ENCODE results near the gene TNS2. TPM values are rescaled to one million over a fixed set of nuclear protein-coding genes. Genes with fewer than 3 reads are reported as not detected.

TNS2 gene
- total and polyA plus RNA-seq, 10 of the 15 experiments (the other 5 are each of a cell fraction or from before 2014, with no cell fraction given) = 0.03 to 0.72 (median 0.16) TPM; not detected in 4

GRCh38 chr12:53113136-53113705 lies 63.4 kb downstream of the TNS2 start:
- H3K9me3 ChIP-seq (replicated peaks; ENCODE audit: control insufficient read depth, insufficient read depth, low read length) = no peaks in the 10 kb centered on the region
- H3K27ac ChIP-seq (ENCODE audit: control insufficient read depth, insufficient read depth) = no peak overlapping the region
- no peaks in the 10 kb centered on the region for H4K20me1 ChIP-seq (ENCODE audit: control insufficient read depth, insufficient read depth)
- ChIA-PET SMC1A (ENCODE audit: uncharacterized antibody, unreplicated experiment) (interaction anchor here (1.5 kb wide), 1 partner anchor 10 kb away, joined by 6 read pairs; the partner anchor contains the start of gene SOAT2), RAD21 (ENCODE audit: unreplicated experiment) (no interaction called here), CTCF (interaction anchor here (0.6 to 3.8 kb wide), 3 partner anchors 11 to 170 kb away, joined by 3 to 18 read pairs (median 11); no protein-coding TSS in a partner anchor), POLR2A (interaction anchor here (0.5 to 1.1 kb wide), 3 partner anchors 80 to 252 kb away, joined by 3 to 6 read pairs (median 6); no protein-coding TSS in a partner anchor)
- peak; percentile 48 for ATAC-seq
- no TSS peak for BruUV-seq (replicated peaks)
- WGBS (ENCODE audit: insufficient coverage, insufficient replicate concordance, low lambda C conversion rate, missing lambda C conversion rate) = 63% methylated on average over 12 of the region's 12 CpGs
- no peaks in the 10 kb centered on the region for H3K79me2 ChIP-seq (ENCODE audit: control insufficient read depth, insufficient read depth, low read length)
- H3K9ac ChIP-seq (ENCODE audit: control insufficient read depth, insufficient read depth, low read length) = no peak overlapping the region
- no peak overlapping the region for H3K4me3 ChIP-seq
- peak; percentile 21; the same call in 1 of the 2 replicates for TF ChIP-seq IKZF1 (conservative IDR thresholded peaks at IDR 0.05)
- no peak for TF ChIP-seq TCF12 (IDR thresholded peaks at IDR 0.05; ENCODE audit: low read depth, low read length)
- in situ Hi-C loops (cut with MboI) = no loop called here
- FAIRE-seq = no peak
- DNase-seq (ENCODE audit: low read depth, low spot score) = no peak
- H3K27me3 ChIP-seq (replicated peaks in 1 of 2; ENCODE audit: control insufficient read depth in 2 of 2, insufficient read depth in 2 of 2, low read length in 1 of 2) = no peaks in the 10 kb centered on the region
- H3K4me2 ChIP-seq (ENCODE audit: control insufficient read depth, insufficient read depth) = no peak overlapping the region
- H3K36me3 ChIP-seq (ENCODE audit: control insufficient read depth in 2 of 2, insufficient read depth in 2 of 2, low read length in 1 of 2) = no peaks in the 10 kb centered on the region
- no peak overlapping the region for H2AFZ ChIP-seq (ENCODE audit: control insufficient read depth, low read depth, low read length)
- H3K4me1 ChIP-seq (ENCODE audit: control insufficient read depth, insufficient read depth, low read length) = no peaks in the 10 kb centered on the region
- intact Hi-C loops (cut with micrococcal nuclease; ENCODE audit: unreplicated experiment) = no loop called here

- intact Hi-C loops (cut with micrococcal nuclease; ENCODE audit: unreplicated experiment) = no loop called here
- no peak overlapping the region for H3K4me2 ChIP-seq (ENCODE audit: control insufficient read depth, insufficient read depth)
- H3K79me2 ChIP-seq (ENCODE audit: control insufficient read depth, insufficient read depth, low read length) = no peaks in the 10 kb centered on the region
- ChIA-PET CTCF (interaction anchor here (0.6 to 3.8 kb wide), 3 partner anchors 12 to 105 kb away, joined by 3 to 18 read pairs (median 11); no protein-coding TSS in a partner anchor), POLR2A (no interaction called here), SMC1A (ENCODE audit: uncharacterized antibody, unreplicated experiment) (interaction anchor here (1.5 kb wide), 1 partner anchor 11 kb away, joined by 6 read pairs; the partner anchor contains the start of gene SOAT2), RAD21 (ENCODE audit: unreplicated experiment) (interaction anchor here (0.8 kb wide), 1 partner anchor 12 kb away, joined by 5 read pairs; no protein-coding TSS in a partner anchor)
- in situ Hi-C loops (cut with MboI) = no loop called here
- H3K27ac ChIP-seq (ENCODE audit: control insufficient read depth, insufficient read depth) = no peak overlapping the region
- H3K9me3 ChIP-seq (replicated peaks; ENCODE audit: control insufficient read depth, insufficient read depth, low read length) = no peaks in the 10 kb centered on the region
- peak; percentile 7 for FAIRE-seq
- ATAC-seq = peak; percentile 71
- H2AFZ ChIP-seq (ENCODE audit: control insufficient read depth, low read depth, low read length) = no peak overlapping the region
- H3K36me3 ChIP-seq (ENCODE audit: control insufficient read depth in 2 of 2, insufficient read depth in 2 of 2, low read length in 1 of 2) = no peaks in the 10 kb centered on the region
- H3K27me3 ChIP-seq (replicated peaks in 1 of 2; ENCODE audit: control insufficient read depth in 2 of 2, insufficient read depth in 2 of 2, low read length in 1 of 2) = no peaks in the 10 kb centered on the region
- BruUV-seq (replicated peaks) = no TSS peak
- no peak for TF ChIP-seq SIX5 (IDR thresholded peaks at IDR 0.05; ENCODE audit: low read depth, low read length, severe bottlenecking)
- TF ChIP-seq IKZF2 (IDR thresholded peaks at IDR 0.05) = peak; percentile 66 to 69; a peak in 3 of 4 replicates
- peak; percentile 44 for TF ChIP-seq IKZF1 (conservative IDR thresholded peaks at IDR 0.05)
- no peak for TF ChIP-seq JUND (IDR thresholded peaks at IDR 0.05; ENCODE audit: low read depth, low read length)
- H3K4me1 ChIP-seq (ENCODE audit: control insufficient read depth, insufficient read depth, low read length) = no peaks in the 10 kb centered on the region
- DNase-seq (ENCODE audit: low read depth, low spot score) = no peak
- no peak overlapping the region for H3K9ac ChIP-seq (ENCODE audit: control insufficient read depth, insufficient read depth, low read length)
- no peaks in the 10 kb centered on the region for H4K20me1 ChIP-seq (ENCODE audit: control insufficient read depth, insufficient read depth)
- no peak overlapping the region for H3K4me3 ChIP-seq
Measured at GRCh38 chr12:53113951-53114350, 64.1 kb downstream of the TNS2 start.

Small RNA genes within 50 kb of the gene (microRNA-seq; reads per million reads assigned to microRNA genes)
- not detected for gene MIR6757

Small RNA genes within 50 kb of the gene (small RNA-seq; reads per million reads assigned to genes)
- gene MIR6757 = not detected

Other genes with a start within 250 kb of the TNS2 start
Only the 7 nearest of the 16 such genes appear.
- 0.22 and 0.45 TPM in 2 replicates for gene KRT18, start 100.9 kb upstream of the TNS2 start, total RNA-seq (2014; rRNA removed)
- 0.09 and 0.22 TPM in 2 replicates for gene KRT18, start 100.9 kb upstream of the TNS2 start, total RNA-seq (2014; rRNA removed; fragmentation: Illumina TruSeq; extraction: Trizol)
- 4.0 and 4.6 TPM in 2 replicates for gene KRT18, start 100.9 kb upstream of the TNS2 start, total RNA-seq (2021)
- gene KRT18, start 100.9 kb upstream of the TNS2 start, polyA plus RNA-seq (2011; rRNA removed) = 0.15 and 0.23 TPM in 2 replicates
- 0.25 TPM in 1 of 2 replicates, not detected in the other for gene KRT18, start 100.9 kb upstream of the TNS2 start, polyA plus RNA-seq (2014; fragmentation: Illumina TruSeq; extraction: Trizol)
- under 1 TPM in 1 of 2 experiments, not detected in 1; 0.09 TPM for gene KRT18, start 100.9 kb upstream of the TNS2 start, polyA plus RNA-seq (2014; fragmentation: Nextera tagmentation; extraction: Ambion mirVana)
- gene KRT18, start 100.9 kb upstream of the TNS2 start, polyA plus RNA-seq (2014; rRNA removed) = 0.14 and 0.18 TPM in 2 replicates
- gene KRT18, start 100.9 kb upstream of the TNS2 start, polyA plus RNA-seq (2016; fragmentation: Nextera tagmentation; extraction: Ambion mirVana) = under 1 TPM; 0.46 to 0.59 TPM
- 519 and 635 TPM in 2 replicates for gene EIF4B, start 43.6 kb upstream of the TNS2 start, total RNA-seq (2014; rRNA removed)
- 742 and 752 TPM in 2 replicates for gene EIF4B, start 43.6 kb upstream of the TNS2 start, total RNA-seq (2014; rRNA removed; fragmentation: Illumina TruSeq; extraction: Trizol)
- gene EIF4B, start 43.6 kb upstream of the TNS2 start, total RNA-seq (2021) = 628 and 637 TPM in 2 replicates
- gene EIF4B, start 43.6 kb upstream of the TNS2 start, polyA plus RNA-seq (2011; rRNA removed) = 494 and 678 TPM in 2 replicates
- gene EIF4B, start 43.6 kb upstream of the TNS2 start, polyA plus RNA-seq (2014; fragmentation: Illumina TruSeq; extraction: Trizol) = 625 and 749 TPM in 2 replicates
- 100 to 1,000 TPM; 133 to 144 TPM for gene EIF4B, start 43.6 kb upstream of the TNS2 start, polyA plus RNA-seq (2014; fragmentation: Nextera tagmentation; extraction: Ambion mirVana)
- gene EIF4B, start 43.6 kb upstream of the TNS2 start, polyA plus RNA-seq (2014; rRNA removed) = 326 and 368 TPM in 2 replicates
- 100 to 1,000 TPM; 123 TPM for gene EIF4B, start 43.6 kb upstream of the TNS2 start, polyA plus RNA-seq (2016; fragmentation: Nextera tagmentation; extraction: Ambion mirVana)
- gene SPRYD3, start 29.3 kb downstream of the TNS2 start, total RNA-seq (2014; rRNA removed) = 18.7 and 21.0 TPM in 2 replicates
- 10.4 and 11.2 TPM in 2 replicates for gene SPRYD3, start 29.3 kb downstream of the TNS2 start, total RNA-seq (2014; rRNA removed; fragmentation: Illumina TruSeq; extraction: Trizol)
- gene SPRYD3, start 29.3 kb downstream of the TNS2 start, total RNA-seq (2021) = 24.7 and 27.7 TPM in 2 replicates
- 12.4 and 19.4 TPM in 2 replicates for gene SPRYD3, start 29.3 kb downstream of the TNS2 start, polyA plus RNA-seq (2011; rRNA removed)
- gene SPRYD3, start 29.3 kb downstream of the TNS2 start, polyA plus RNA-seq (2014; fragmentation: Illumina TruSeq; extraction: Trizol) = 9.4 and 18.3 TPM in 2 replicates
- 1 to 10 TPM; 2.3 to 3.5 TPM for gene SPRYD3, start 29.3 kb downstream of the TNS2 start, polyA plus RNA-seq (2014; fragmentation: Nextera tagmentation; extraction: Ambion mirVana)
- 21.4 and 21.7 TPM in 2 replicates for gene SPRYD3, start 29.3 kb downstream of the TNS2 start, polyA plus RNA-seq (2014; rRNA removed)
- gene SPRYD3, start 29.3 kb downstream of the TNS2 start, polyA plus RNA-seq (2016; fragmentation: Nextera tagmentation; extraction: Ambion mirVana) = 10 to 100 TPM; 26.2 to 26.4 TPM
- 0.56 TPM in 1 of 2 replicates, not detected in the other for gene IGFBP6, start 47.6 kb downstream of the TNS2 start, total RNA-seq (2014; rRNA removed)
- not detected in 2 replicates for gene IGFBP6, start 47.6 kb downstream of the TNS2 start, total RNA-seq (2014; rRNA removed; fragmentation: Illumina TruSeq; extraction: Trizol)
- gene IGFBP6, start 47.6 kb downstream of the TNS2 start, total RNA-seq (2021) = 0.64 and 0.87 TPM in 2 replicates
- 0.16 and 0.60 TPM in 2 replicates for gene IGFBP6, start 47.6 kb downstream of the TNS2 start, polyA plus RNA-seq (2011; rRNA removed)
- not detected in 2 replicates for gene IGFBP6, start 47.6 kb downstream of the TNS2 start, polyA plus RNA-seq (2014; fragmentation: Illumina TruSeq; extraction: Trizol)
- gene IGFBP6, start 47.6 kb downstream of the TNS2 start, polyA plus RNA-seq (2014; fragmentation: Nextera tagmentation; extraction: Ambion mirVana) = under 1 TPM in 1 of 2 experiments, not detected in 1; 0.09 TPM
- 0.35 and 0.84 TPM in 2 replicates for gene IGFBP6, start 47.6 kb downstream of the TNS2 start, polyA plus RNA-seq (2014; rRNA removed)
- gene IGFBP6, start 47.6 kb downstream of the TNS2 start, polyA plus RNA-seq (2016; fragmentation: Nextera tagmentation; extraction: Ambion mirVana) = under 1 TPM; 0.44 to 0.80 TPM
- 1.2 and 1.6 TPM in 2 replicates for gene SOAT2, start 53.4 kb downstream of the TNS2 start, total RNA-seq (2014; rRNA removed)
- gene SOAT2, start 53.4 kb downstream of the TNS2 start, total RNA-seq (2014; rRNA removed; fragmentation: Illumina TruSeq; extraction: Trizol) = 0.60 and 0.67 TPM in 2 replicates
- gene SOAT2, start 53.4 kb downstream of the TNS2 start, total RNA-seq (2021) = 1.6 and 1.9 TPM in 2 replicates
- gene SOAT2, start 53.4 kb downstream of the TNS2 start, polyA plus RNA-seq (2011; rRNA removed) = 0.24 and 0.30 TPM in 2 replicates
- 0.43 and 0.78 TPM in 2 replicates for gene SOAT2, start 53.4 kb downstream of the TNS2 start, polyA plus RNA-seq (2014; fragmentation: Illumina TruSeq; extraction: Trizol)
- under 1 TPM; 0.08 to 0.33 TPM for gene SOAT2, start 53.4 kb downstream of the TNS2 start, polyA plus RNA-seq (2014; fragmentation: Nextera tagmentation; extraction: Ambion mirVana)
- 1.7 and 2.4 TPM in 2 replicates for gene SOAT2, start 53.4 kb downstream of the TNS2 start, polyA plus RNA-seq (2014; rRNA removed)
- gene SOAT2, start 53.4 kb downstream of the TNS2 start, polyA plus RNA-seq (2016; fragmentation: Nextera tagmentation; extraction: Ambion mirVana) = under 1 TPM; 0.46 to 0.72 TPM
- 11.6 and 12.6 TPM in 2 replicates for gene ZNF740, start 130.7 kb downstream of the TNS2 start, total RNA-seq (2014; rRNA removed)
- gene ZNF740, start 130.7 kb downstream of the TNS2 start, total RNA-seq (2014; rRNA removed; fragmentation: Illumina TruSeq; extraction: Trizol) = 9.9 and 11.8 TPM in 2 replicates
- 29.0 and 33.6 TPM in 2 replicates for gene ZNF740, start 130.7 kb downstream of the TNS2 start, total RNA-seq (2021)
- 29.5 and 30.9 TPM in 2 replicates for gene ZNF740, start 130.7 kb downstream of the TNS2 start, polyA plus RNA-seq (2011; rRNA removed)
- 14.2 and 21.6 TPM in 2 replicates for gene ZNF740, start 130.7 kb downstream of the TNS2 start, polyA plus RNA-seq (2014; fragmentation: Illumina TruSeq; extraction: Trizol)
- 1 to 10 TPM; 1.4 to 1.8 TPM for gene ZNF740, start 130.7 kb downstream of the TNS2 start, polyA plus RNA-seq (2014; fragmentation: Nextera tagmentation; extraction: Ambion mirVana)
- 12.9 and 19.1 TPM in 2 replicates for gene ZNF740, start 130.7 kb downstream of the TNS2 start, polyA plus RNA-seq (2014; rRNA removed)
- 1 to 10 TPM; 4.1 to 5.6 TPM for gene ZNF740, start 130.7 kb downstream of the TNS2 start, polyA plus RNA-seq (2016; fragmentation: Nextera tagmentation; extraction: Ambion mirVana)
- gene CSAD, start 130.9 kb downstream of the TNS2 start, total RNA-seq (2014; rRNA removed) = 7.0 and 12.5 TPM in 2 replicates
- 5.4 and 6.7 TPM in 2 replicates for gene CSAD, start 130.9 kb downstream of the TNS2 start, total RNA-seq (2014; rRNA removed; fragmentation: Illumina TruSeq; extraction: Trizol)
- gene CSAD, start 130.9 kb downstream of the TNS2 start, total RNA-seq (2021) = 6.1 and 9.3 TPM in 2 replicates
- 14.4 and 19.1 TPM in 2 replicates for gene CSAD, start 130.9 kb downstream of the TNS2 start, polyA plus RNA-seq (2011; rRNA removed)
- gene CSAD, start 130.9 kb downstream of the TNS2 start, polyA plus RNA-seq (2014; fragmentation: Illumina TruSeq; extraction: Trizol) = 12.3 and 12.7 TPM in 2 replicates
- 1 to 10 TPM; 1.2 to 2.0 TPM for gene CSAD, start 130.9 kb downstream of the TNS2 start, polyA plus RNA-seq (2014; fragmentation: Nextera tagmentation; extraction: Ambion mirVana)
- 20.0 and 20.4 TPM in 2 replicates for gene CSAD, start 130.9 kb downstream of the TNS2 start, polyA plus RNA-seq (2014; rRNA removed)
- 1 to 10 TPM; 1.1 to 2.4 TPM for gene CSAD, start 130.9 kb downstream of the TNS2 start, polyA plus RNA-seq (2016; fragmentation: Nextera tagmentation; extraction: Ambion mirVana)

Data from GM12878 (cell line).